ENCODE data around the gene SNAI1.

GRCh38 chr20:49982072-49982345, 771 bp upstream of the SNAI1 start:
- TF ChIP-seq POLR2A (IDR thresholded peaks at IDR 0.05) (no peak), CTCF (IDR thresholded peaks at IDR 0.05) (no peak)

Data from ovary (tissue), 3 donors.